WTC11 (cell line): ENCODE data around the gene DCUN1D3. TPM values are rescaled to one million over a fixed set of nuclear protein-coding genes. Genes with fewer than 3 reads are reported as not detected.
A peak's percentile ranks its signal among the peaks of the same experiment; 100 is the strongest.

Experiments used
- ATAC-seq: fragments of 200-7000 bp; cut with Tn5 transposase; 2 replicates; pipeline ENCODE4 v1.10.0; 2021; ENCODE audit warnings: mild to moderate bottlenecking, moderate library complexity
- CTCF ChIA-PET: fragments of 300-600 bp; sonication (Branson Sonifier 250); formaldehyde crosslinking; loops from one replicate; lab custom pipeline; 2021; ENCODE audit warnings: antibody characterized with exemption; lab: Charles Lee
- POLR2A ChIA-PET: fragments of 350-600 bp; sonication (Branson Sonifier 250); formaldehyde crosslinking; loops from one replicate; lab custom pipeline; 2021; ENCODE audit warnings: antibody characterized with exemption; lab: Charles Lee
- DNase-seq: peaks from one replicate; pipeline ENCODE4 v3.0.0; 2021; ENCODE audit warnings: low spot score
- H3K27ac Mint-ChIP-seq: 2 replicates; pipeline ENCODE4 v1.8.0; 2021; ENCODE audit warnings: mixed read lengths
- H3K27me3 Mint-ChIP-seq: 2 replicates; pipeline ENCODE4 v1.8.0; 2021; ENCODE audit warnings: low read depth, mild to moderate bottlenecking, moderate library complexity, mixed read lengths
- H3K36me3 Mint-ChIP-seq: 2 replicates; pipeline ENCODE4 v1.8.0; 2021; ENCODE audit warnings: mixed read lengths
- H3K4me1 Mint-ChIP-seq: 2 replicates; pipeline ENCODE4 v1.8.0; 2022; ENCODE audit warnings: mixed read lengths
- H3K4me3 Mint-ChIP-seq: 2 replicates; pipeline ENCODE4 v1.8.0; 2021; ENCODE audit warnings: mild to moderate bottlenecking, moderate library complexity, mixed read lengths
- H3K9me3 Mint-ChIP-seq: 2 replicates; pipeline ENCODE4 v1.8.0; 2021; ENCODE audit warnings: mixed read lengths
- ATF1 ChIP-seq: sonication (generic); formaldehyde crosslinking; IDR thresholded peaks from 2 replicates; pipeline ENCODE4 v1.8.1; 2023; ENCODE audit warnings: mild to moderate bottlenecking, moderate library complexity, missing genetic modification reagents
- CREB1 ChIP-seq: sonication (generic); formaldehyde crosslinking; IDR thresholded peaks from 2 replicates; pipeline ENCODE4 v1.8.0; 2023; ENCODE audit warnings: mild to moderate bottlenecking, missing genetic modification reagents
- CREM ChIP-seq: sonication (generic); formaldehyde crosslinking; IDR thresholded peaks from 2 replicates; pipeline ENCODE4 v1.8.1; 2022; ENCODE audit warnings: mild to moderate bottlenecking, missing genetic modification reagents, moderate library complexity
- ELF4 ChIP-seq: sonication (generic); formaldehyde crosslinking; IDR thresholded peaks from 2 replicates; pipeline ENCODE4 v1.8.1; 2022; ENCODE audit warnings: low read depth, mild to moderate bottlenecking, moderate library complexity, missing genetic modification reagents
- EMX1 ChIP-seq: fragments of 250-450 bp; sonication (Bioruptor Pico); IDR thresholded peaks from 2 replicates; pipeline ENCODE4 v1.8.0; 2021; ENCODE audit warnings: mild to moderate bottlenecking
- GABPB1 ChIP-seq: sonication (generic); formaldehyde crosslinking; IDR thresholded peaks from 2 replicates; pipeline ENCODE4 v1.8.1; 2023; ENCODE audit warnings: mild to moderate bottlenecking, missing genetic modification reagents
- KAT7 ChIP-seq: sonication (generic); formaldehyde crosslinking; IDR thresholded peaks from 2 replicates; pipeline ENCODE4 v1.8.1; 2023; ENCODE audit warnings: missing genetic modification reagents, mild to moderate bottlenecking, borderline replicate concordance
- NFYB ChIP-seq: sonication (generic); formaldehyde crosslinking; conservative IDR thresholded peaks from 2 replicates; pipeline ENCODE4 v1.8.0; 2022; ENCODE audit warnings: low read depth, missing genetic modification reagents
- SMAD3 ChIP-seq: sonication (generic); formaldehyde crosslinking; IDR thresholded peaks from 2 replicates; pipeline ENCODE4 v1.8.0; 2022; ENCODE audit warnings: missing genetic modification reagents, mild to moderate bottlenecking, borderline replicate concordance
- TP53 ChIP-seq: sonication (generic); formaldehyde crosslinking; IDR thresholded peaks from 2 replicates; pipeline ENCODE4 v1.8.1; 2023; ENCODE audit warnings: mild to moderate bottlenecking, missing genetic modification reagents
- ZNF138 ChIP-seq: sonication (generic); formaldehyde crosslinking; conservative IDR thresholded peaks from 2 replicates; pipeline ENCODE4 v1.8.1; 2022; ENCODE audit warnings: mild to moderate bottlenecking, moderate library complexity, missing genetic modification reagents
- ZNF671 ChIP-seq: fragments of 250-450 bp; sonication (Bioruptor Pico); IDR thresholded peaks from 2 replicates; pipeline ENCODE4 v1.8.0; 2021; ENCODE audit warnings: mild to moderate bottlenecking
- total RNA-seq: library from RNA; stranded (reverse); gene quantifications from 3 replicates; pipeline ENCODE4 v1.2.3, GENCODE V29; 2021
- TF ChIP-seq, protein P1 (sequence below): sonication (generic); formaldehyde crosslinking; IDR thresholded peaks from 2 replicates; pipeline ENCODE4 v1.8.0; 2022; ENCODE audit warnings: mild to moderate bottlenecking, missing genetic modification reagents
- TF ChIP-seq, protein P2 (sequence below): fragments of 250-450 bp; sonication (Bioruptor Pico); IDR thresholded peaks from 2 replicates; pipeline ENCODE4 v1.9.0; 2021; ENCODE audit warnings: mild to moderate bottlenecking
- TF ChIP-seq, protein P3 (sequence below): sonication (generic); formaldehyde crosslinking; IDR thresholded peaks from 2 replicates; pipeline ENCODE4 v1.8.1; 2022; ENCODE audit warnings: mild to moderate bottlenecking, moderate library complexity, missing genetic modification reagents
- TF ChIP-seq, protein P4 (sequence below): sonication (generic); formaldehyde crosslinking; IDR thresholded peaks from 2 replicates; pipeline ENCODE4 v1.8.1; 2023; ENCODE audit warnings: mild to moderate bottlenecking, missing genetic modification reagents
- TF ChIP-seq, protein P5 (sequence below): sonication (generic); formaldehyde crosslinking; conservative IDR thresholded peaks from 2 replicates; pipeline ENCODE4 v1.8.1; 2023; ENCODE audit warnings: mild to moderate bottlenecking, low read depth, missing genetic modification reagents, moderate library complexity
- TF ChIP-seq, protein P6 (sequence below): sonication (generic); formaldehyde crosslinking; IDR thresholded peaks from 2 replicates; pipeline ENCODE4 v1.8.1; 2023; ENCODE audit warnings: mild to moderate bottlenecking, missing genetic modification reagents
- TF ChIP-seq, protein P7 (sequence below): sonication (generic); formaldehyde crosslinking; IDR thresholded peaks from 2 replicates; pipeline ENCODE4 v1.8.1; 2023; ENCODE audit warnings: mild to moderate bottlenecking, missing genetic modification reagents, moderate library complexity
- TF ChIP-seq, protein P8 (sequence below): fragments of 250-450 bp; sonication (Bioruptor Pico); conservative IDR thresholded peaks from 2 replicates; pipeline ENCODE4 v1.9.0; 2021; ENCODE audit warnings: mild to moderate bottlenecking

The DCUN1D3 gene
- total RNA-seq, 1 experiment from 2014 or later = 14.7 TPM

DNA sequence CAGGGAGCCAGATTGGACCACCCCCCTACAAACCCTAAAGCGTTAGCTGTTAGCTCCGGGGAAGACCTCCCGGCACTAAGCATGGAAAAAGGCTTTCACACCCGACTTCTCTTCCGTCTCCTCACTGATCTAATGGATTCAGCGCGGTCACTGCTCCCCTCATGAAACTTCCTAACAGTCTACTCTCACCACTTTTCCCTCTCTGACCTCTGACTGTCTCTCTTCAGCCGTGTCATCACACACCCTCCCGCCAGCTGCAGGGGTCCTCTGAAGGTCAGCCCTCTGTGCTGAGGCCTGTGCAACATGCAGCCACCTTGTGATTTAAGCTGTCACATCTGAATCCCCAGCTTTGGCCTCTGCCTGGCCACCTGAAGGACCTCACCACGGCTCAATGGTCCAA is 16.1 kb upstream of the DCUN1D3 start:
- no peak overlapping the region for H3K4me3 Mint-ChIP-seq
- TF ChIP-seq KAT7 (CRISPR knock-in tag) = no peak
- peak overlapping the region; percentile 23; the same call in 1 of the 2 replicates for H3K27ac Mint-ChIP-seq
- DNase-seq (no peak), ATAC-seq (no peak)
- H3K36me3 Mint-ChIP-seq = no peaks in the 10 kb centered on the region
- H3K4me1 Mint-ChIP-seq = peaks cover 23% of the 10 kb centered on the region
- POLR2A ChIA-PET = interaction anchor here (0.7 kb wide), 1 partner anchor 66 kb away, joined by 5 read pairs; no protein-coding TSS in a partner anchor
- H3K9me3 Mint-ChIP-seq = no peaks in the 10 kb centered on the region
- CTCF ChIA-PET = interaction anchor here (1.4 kb wide), 1 partner anchor 66 kb away, joined by 4 read pairs; no protein-coding TSS in a partner anchor
- H3K27me3 Mint-ChIP-seq = no peaks in the 10 kb centered on the region

DNA sequence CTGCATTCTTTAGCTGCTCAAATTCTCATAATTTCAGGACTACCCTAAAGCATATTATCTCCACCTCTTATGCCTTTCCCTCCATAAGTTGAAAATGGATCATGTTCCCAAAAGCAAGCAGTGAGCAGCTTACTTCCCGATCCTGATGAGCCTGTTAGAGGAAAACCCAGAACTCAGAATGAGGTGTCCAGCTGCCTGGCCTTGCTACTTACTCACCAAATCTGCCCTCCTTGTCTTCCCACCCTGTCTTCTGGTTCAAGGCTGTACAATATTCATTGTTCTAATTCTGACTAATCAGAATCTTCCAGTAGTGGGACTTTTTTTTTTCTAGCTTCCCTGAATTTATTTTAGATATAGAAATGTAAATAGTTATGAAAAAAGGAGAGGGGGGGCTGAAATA is 11.2 kb upstream of the DCUN1D3 start:
- no peaks in the 10 kb centered on the region for H3K27me3 Mint-ChIP-seq
- ATAC-seq (no peak), DNase-seq (no peak)
- ChIA-PET CTCF (no interaction called here), POLR2A (interaction anchor here (1.2 to 1.4 kb wide), 2 partner anchors 11 to 58 kb away, joined by 3 to 5 read pairs; partner anchors contain the start of genes DCUN1D3 and LYRM1)
- H3K27ac Mint-ChIP-seq = 0 out of 2 replicates have a peak overlapping the region, but pooled peaks have one; percentile 25
- TF ChIP-seq, protein P1, sequence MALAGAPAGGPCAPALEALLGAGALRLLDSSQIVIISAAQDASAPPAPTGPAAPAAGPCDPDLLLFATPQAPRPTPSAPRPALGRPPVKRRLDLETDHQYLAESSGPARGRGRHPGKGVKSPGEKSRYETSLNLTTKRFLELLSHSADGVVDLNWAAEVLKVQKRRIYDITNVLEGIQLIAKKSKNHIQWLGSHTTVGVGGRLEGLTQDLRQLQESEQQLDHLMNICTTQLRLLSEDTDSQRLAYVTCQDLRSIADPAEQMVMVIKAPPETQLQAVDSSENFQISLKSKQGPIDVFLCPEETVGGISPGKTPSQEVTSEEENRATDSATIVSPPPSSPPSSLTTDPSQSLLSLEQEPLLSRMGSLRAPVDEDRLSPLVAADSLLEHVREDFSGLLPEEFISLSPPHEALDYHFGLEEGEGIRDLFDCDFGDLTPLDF = no peak
- TF ChIP-seq, protein P2, sequence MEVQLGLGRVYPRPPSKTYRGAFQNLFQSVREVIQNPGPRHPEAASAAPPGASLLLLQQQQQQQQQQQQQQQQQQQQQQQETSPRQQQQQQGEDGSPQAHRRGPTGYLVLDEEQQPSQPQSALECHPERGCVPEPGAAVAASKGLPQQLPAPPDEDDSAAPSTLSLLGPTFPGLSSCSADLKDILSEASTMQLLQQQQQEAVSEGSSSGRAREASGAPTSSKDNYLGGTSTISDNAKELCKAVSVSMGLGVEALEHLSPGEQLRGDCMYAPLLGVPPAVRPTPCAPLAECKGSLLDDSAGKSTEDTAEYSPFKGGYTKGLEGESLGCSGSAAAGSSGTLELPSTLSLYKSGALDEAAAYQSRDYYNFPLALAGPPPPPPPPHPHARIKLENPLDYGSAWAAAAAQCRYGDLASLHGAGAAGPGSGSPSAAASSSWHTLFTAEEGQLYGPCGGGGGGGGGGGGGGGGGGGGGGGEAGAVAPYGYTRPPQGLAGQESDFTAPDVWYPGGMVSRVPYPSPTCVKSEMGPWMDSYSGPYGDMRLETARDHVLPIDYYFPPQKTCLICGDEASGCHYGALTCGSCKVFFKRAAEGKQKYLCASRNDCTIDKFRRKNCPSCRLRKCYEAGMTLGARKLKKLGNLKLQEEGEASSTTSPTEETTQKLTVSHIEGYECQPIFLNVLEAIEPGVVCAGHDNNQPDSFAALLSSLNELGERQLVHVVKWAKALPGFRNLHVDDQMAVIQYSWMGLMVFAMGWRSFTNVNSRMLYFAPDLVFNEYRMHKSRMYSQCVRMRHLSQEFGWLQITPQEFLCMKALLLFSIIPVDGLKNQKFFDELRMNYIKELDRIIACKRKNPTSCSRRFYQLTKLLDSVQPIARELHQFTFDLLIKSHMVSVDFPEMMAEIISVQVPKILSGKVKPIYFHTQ (CRISPR knock-in tag) = no peak
- TF ChIP-seq EMX1 = no peak
- TF ChIP-seq SMAD3 = no peak
- TF ChIP-seq, protein P3, sequence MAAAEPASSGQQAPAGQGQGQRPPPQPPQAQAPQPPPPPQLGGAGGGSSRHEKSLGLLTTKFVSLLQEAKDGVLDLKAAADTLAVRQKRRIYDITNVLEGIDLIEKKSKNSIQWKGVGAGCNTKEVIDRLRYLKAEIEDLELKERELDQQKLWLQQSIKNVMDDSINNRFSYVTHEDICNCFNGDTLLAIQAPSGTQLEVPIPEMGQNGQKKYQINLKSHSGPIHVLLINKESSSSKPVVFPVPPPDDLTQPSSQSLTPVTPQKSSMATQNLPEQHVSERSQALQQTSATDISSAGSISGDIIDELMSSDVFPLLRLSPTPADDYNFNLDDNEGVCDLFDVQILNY = no peak
- TF ChIP-seq, protein P4, sequence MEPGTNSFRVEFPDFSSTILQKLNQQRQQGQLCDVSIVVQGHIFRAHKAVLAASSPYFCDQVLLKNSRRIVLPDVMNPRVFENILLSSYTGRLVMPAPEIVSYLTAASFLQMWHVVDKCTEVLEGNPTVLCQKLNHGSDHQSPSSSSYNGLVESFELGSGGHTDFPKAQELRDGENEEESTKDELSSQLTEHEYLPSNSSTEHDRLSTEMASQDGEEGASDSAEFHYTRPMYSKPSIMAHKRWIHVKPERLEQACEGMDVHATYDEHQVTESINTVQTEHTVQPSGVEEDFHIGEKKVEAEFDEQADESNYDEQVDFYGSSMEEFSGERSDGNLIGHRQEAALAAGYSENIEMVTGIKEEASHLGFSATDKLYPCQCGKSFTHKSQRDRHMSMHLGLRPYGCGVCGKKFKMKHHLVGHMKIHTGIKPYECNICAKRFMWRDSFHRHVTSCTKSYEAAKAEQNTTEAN (CRISPR knock-in tag) = no peak
- no peak for TF ChIP-seq TP53 (CRISPR knock-in tag)
- TF ChIP-seq, protein P5, sequence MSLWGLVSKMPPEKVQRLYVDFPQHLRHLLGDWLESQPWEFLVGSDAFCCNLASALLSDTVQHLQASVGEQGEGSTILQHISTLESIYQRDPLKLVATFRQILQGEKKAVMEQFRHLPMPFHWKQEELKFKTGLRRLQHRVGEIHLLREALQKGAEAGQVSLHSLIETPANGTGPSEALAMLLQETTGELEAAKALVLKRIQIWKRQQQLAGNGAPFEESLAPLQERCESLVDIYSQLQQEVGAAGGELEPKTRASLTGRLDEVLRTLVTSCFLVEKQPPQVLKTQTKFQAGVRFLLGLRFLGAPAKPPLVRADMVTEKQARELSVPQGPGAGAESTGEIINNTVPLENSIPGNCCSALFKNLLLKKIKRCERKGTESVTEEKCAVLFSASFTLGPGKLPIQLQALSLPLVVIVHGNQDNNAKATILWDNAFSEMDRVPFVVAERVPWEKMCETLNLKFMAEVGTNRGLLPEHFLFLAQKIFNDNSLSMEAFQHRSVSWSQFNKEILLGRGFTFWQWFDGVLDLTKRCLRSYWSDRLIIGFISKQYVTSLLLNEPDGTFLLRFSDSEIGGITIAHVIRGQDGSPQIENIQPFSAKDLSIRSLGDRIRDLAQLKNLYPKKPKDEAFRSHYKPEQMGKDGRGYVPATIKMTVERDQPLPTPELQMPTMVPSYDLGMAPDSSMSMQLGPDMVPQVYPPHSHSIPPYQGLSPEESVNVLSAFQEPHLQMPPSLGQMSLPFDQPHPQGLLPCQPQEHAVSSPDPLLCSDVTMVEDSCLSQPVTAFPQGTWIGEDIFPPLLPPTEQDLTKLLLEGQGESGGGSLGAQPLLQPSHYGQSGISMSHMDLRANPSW (CRISPR knock-in tag) = no peak
- TF ChIP-seq, protein P6, sequence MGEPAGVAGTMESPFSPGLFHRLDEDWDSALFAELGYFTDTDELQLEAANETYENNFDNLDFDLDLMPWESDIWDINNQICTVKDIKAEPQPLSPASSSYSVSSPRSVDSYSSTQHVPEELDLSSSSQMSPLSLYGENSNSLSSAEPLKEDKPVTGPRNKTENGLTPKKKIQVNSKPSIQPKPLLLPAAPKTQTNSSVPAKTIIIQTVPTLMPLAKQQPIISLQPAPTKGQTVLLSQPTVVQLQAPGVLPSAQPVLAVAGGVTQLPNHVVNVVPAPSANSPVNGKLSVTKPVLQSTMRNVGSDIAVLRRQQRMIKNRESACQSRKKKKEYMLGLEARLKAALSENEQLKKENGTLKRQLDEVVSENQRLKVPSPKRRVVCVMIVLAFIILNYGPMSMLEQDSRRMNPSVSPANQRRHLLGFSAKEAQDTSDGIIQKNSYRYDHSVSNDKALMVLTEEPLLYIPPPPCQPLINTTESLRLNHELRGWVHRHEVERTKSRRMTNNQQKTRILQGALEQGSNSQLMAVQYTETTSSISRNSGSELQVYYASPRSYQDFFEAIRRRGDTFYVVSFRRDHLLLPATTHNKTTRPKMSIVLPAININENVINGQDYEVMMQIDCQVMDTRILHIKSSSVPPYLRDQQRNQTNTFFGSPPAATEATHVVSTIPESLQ = no peak
- no peak for TF ChIP-seq GABPB1 (CRISPR knock-in tag)
- TF ChIP-seq ATF1 = no peak
- no peak for TF ChIP-seq NFYB (CRISPR knock-in tag)
- TF ChIP-seq ZNF671 (CRISPR knock-in tag) = no peak
- TF ChIP-seq CREB1 (CRISPR knock-in tag) = no peak
- TF ChIP-seq CREM = no peak
- TF ChIP-seq, protein P7, sequence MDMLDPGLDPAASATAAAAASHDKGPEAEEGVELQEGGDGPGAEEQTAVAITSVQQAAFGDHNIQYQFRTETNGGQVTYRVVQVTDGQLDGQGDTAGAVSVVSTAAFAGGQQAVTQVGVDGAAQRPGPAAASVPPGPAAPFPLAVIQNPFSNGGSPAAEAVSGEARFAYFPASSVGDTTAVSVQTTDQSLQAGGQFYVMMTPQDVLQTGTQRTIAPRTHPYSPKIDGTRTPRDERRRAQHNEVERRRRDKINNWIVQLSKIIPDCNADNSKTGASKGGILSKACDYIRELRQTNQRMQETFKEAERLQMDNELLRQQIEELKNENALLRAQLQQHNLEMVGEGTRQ (CRISPR knock-in tag) = no peak
- TF ChIP-seq, protein P8, sequence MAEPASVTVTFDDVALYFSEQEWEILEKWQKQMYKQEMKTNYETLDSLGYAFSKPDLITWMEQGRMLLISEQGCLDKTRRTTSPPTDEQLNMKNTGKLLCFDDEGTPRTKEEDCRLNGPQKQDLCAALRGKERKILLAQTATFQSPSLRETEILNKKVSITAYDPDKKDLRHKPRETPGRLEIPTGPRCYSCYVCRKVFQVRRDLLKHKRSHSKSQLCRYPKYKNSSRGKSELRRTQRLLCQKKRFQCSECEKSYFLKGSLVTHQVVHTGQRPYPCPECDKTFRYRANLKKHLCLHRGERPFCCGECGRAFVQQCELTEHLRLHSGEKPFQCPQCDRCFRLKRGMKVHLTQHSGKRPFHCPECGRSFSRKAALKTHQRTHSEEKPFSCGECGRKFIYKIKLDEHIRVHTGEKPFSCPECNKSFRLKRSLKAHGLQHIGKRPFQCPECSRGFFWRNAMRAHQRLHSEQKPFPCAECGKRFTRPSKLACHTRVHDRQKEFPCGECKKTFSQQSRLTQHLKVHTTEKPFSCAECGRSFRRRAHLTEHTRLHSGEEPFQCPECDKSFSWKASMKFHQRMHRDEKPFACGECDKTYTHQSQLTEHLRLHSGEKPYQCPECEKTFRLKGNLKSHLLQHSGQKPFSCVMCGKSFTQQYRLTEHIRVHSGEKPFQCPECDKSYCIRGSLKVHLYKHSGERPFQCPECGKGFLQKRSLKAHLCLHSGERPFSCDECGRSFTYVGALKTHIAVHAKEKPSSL (CRISPR knock-in tag) = no peak
- TF ChIP-seq ELF4 (CRISPR knock-in tag) = no peak
- TF ChIP-seq ZNF138 (CRISPR knock-in tag) = no peak
- H3K4me1 Mint-ChIP-seq = peaks cover 12% of the 10 kb centered on the region
- no peaks in the 10 kb centered on the region for H3K9me3 Mint-ChIP-seq
- no peak overlapping the region for H3K4me3 Mint-ChIP-seq
- no peaks in the 10 kb centered on the region for H3K36me3 Mint-ChIP-seq
